Measurements from ENCODE around the gene FGF14. TPM values are rescaled to one million over a fixed set of nuclear protein-coding genes. Genes with fewer than 3 reads are reported as not detected.

FGF14 gene
- total and polyA plus RNA-seq, 2 of the 4 experiments (the other 2 are of a cell fraction), result under 0.01 TPM; not detected in 1

- no peak overlapping the region for H3K4ac ChIP-seq (ENCODE audit: low read depth, low read length)
- H3K9me1 ChIP-seq (ENCODE audit: insufficient read depth, low read length), result no peaks in the 10 kb centered on the region
- no peaks in the 10 kb centered on the region for H4K20me1 ChIP-seq (ENCODE audit: insufficient read depth, low read length)
- H3K9ac ChIP-seq (ENCODE audit: low read depth, low read length), result no peak overlapping the region
- no peak overlapping the region for H2BK15ac ChIP-seq (ENCODE audit: low read depth, low read length)
- no peak overlapping the region for H3K14ac ChIP-seq (replicated peaks; ENCODE audit: low read depth, low read length)
- dilution Hi-C loops (cut with HindIII; ENCODE audit: low sequenced_read_pairs, unreplicated experiment) (no loop called here), intact Hi-C loops (cut with micrococcal nuclease) (no loop called here), in situ Hi-C loops (cut with MboI; ENCODE audit: low sequenced_read_pairs) (no loop called here)
- no peak overlapping the region for H2AK5ac ChIP-seq (ENCODE audit: low read depth, low read length)
- no peaks in the 10 kb centered on the region for H3K4me1 ChIP-seq (ENCODE audit: control insufficient read depth, insufficient read depth, low read length)
- H4K8ac ChIP-seq (ENCODE audit: low read depth in 2 of 2, low read length in 2 of 2), result no peak overlapping the region
- ATAC-seq (ENCODE audit: low read depth), result no peak
- H2AFZ ChIP-seq (replicated peaks; ENCODE audit: low read length, poor library complexity), result no peak overlapping the region
- H3K4me3 ChIP-seq (ENCODE audit: insufficient read depth, low read depth, low read length), result no peak overlapping the region
- 63% methylated on average over 3 of the region's 4 CpGs; no CpG with 5 or more reads in 1 of the 2 experiments for WGBS, 2 experiments (ENCODE audit: extremely low coverage in 2 of 2, insufficient read length in 1 of 2)
- no peak overlapping the region for H4K5ac ChIP-seq (ENCODE audit: low read depth, low read length)
- H3K36me3 ChIP-seq (ENCODE audit: control insufficient read depth, insufficient read depth, low read length), result no peaks in the 10 kb centered on the region
- H3K27ac ChIP-seq (ENCODE audit: insufficient read depth, low read length), result no peak overlapping the region
- no peak overlapping the region for H2BK120ac ChIP-seq (ENCODE audit: low read depth, low read length)
- H3K9me3 ChIP-seq (ENCODE audit: control insufficient read depth, insufficient read depth, low read length), result peaks cover 2% of the 10 kb centered on the region; the same call in 1 of the 2 replicates
- H4K91ac ChIP-seq (ENCODE audit: insufficient read depth, low read depth, low read length), result no peak overlapping the region
- CTCF ChIA-PET, result no interaction called here
- no peak overlapping the region for H3K56ac ChIP-seq (ENCODE audit: extremely low read depth, insufficient read depth, low read length)
- H2BK5ac ChIP-seq (ENCODE audit: low read depth, low read length, poor library complexity, severe bottlenecking), result no peak overlapping the region
- H2BK20ac ChIP-seq (ENCODE audit: low read depth, low read length), result no peak overlapping the region
- H3K79me1 ChIP-seq (ENCODE audit: low read depth in 1 of 2, low read length in 2 of 2), result no peaks in the 10 kb centered on the region
- H2AK9ac ChIP-seq (replicated peaks; ENCODE audit: low read depth, low read length, poor library complexity), result no peak overlapping the region
- no TSS peak for BruUV-seq (replicated peaks)
- H3K4me2 ChIP-seq (ENCODE audit: low read depth, low read length), result no peak overlapping the region
- TF ChIP-seq MAZ (IDR thresholded peaks at IDR 0.05; ENCODE audit: borderline replicate concordance, low read depth, low read length) (no peak), BHLHE40 (IDR thresholded peaks at IDR 0.05; ENCODE audit: low read depth, low read length) (no peak), CEBPB (IDR thresholded peaks at IDR 0.05; ENCODE audit: low read depth, low read length) (no peak), RFX5 (IDR thresholded peaks at IDR 0.05; ENCODE audit: low read depth, low read length) (no peak), CHD1 (IDR thresholded peaks at IDR 0.05; ENCODE audit: low read depth, low read length) (no peak), ELK1 (IDR thresholded peaks at IDR 0.05; ENCODE audit: borderline replicate concordance, low read depth, low read length) (no peak), MAFK (IDR thresholded peaks at IDR 0.05; ENCODE audit: low read depth, low read length) (no peak), MXI1 (IDR thresholded peaks at IDR 0.05; ENCODE audit: borderline replicate concordance, low read depth, low read length) (no peak), RCOR1 (IDR thresholded peaks at IDR 0.05; ENCODE audit: insufficient replicate concordance, low read length) (no peak), POLR2A (IDR thresholded peaks at IDR 0.05; ENCODE audit: low read depth, low read length) (no peak), FOS (IDR thresholded peaks at IDR 0.05; ENCODE audit: low read depth, low read length) (no peak), RAD21 (IDR thresholded peaks at IDR 0.05; ENCODE audit: low read length) (no peak), NFE2L2 (IDR thresholded peaks at IDR 0.05; ENCODE audit: low read depth, low read length) (no peak), SMC3 (IDR thresholded peaks at IDR 0.05; ENCODE audit: low read depth, low read length) (no peak), CTCF (conservative IDR thresholded peaks at IDR 0.05; ENCODE audit: low read depth, low read length) (no peak), USF2 (IDR thresholded peaks at IDR 0.05; ENCODE audit: low read depth, low read length) (no peak)
- POLR2A ChIA-PET (ENCODE audit: unreplicated experiment), result no interaction called here
- no peaks in the 10 kb centered on the region for H3K27me3 ChIP-seq (ENCODE audit: control insufficient read depth, insufficient read depth, low read length)
- no peak for DNase-seq
- H3K18ac ChIP-seq (ENCODE audit: low read depth, low read length), result no peak overlapping the region
- no peak overlapping the region for H3K23ac ChIP-seq (ENCODE audit: low read depth, low read length)
Measured at GRCh38 chr13:102020611-102021216, 381.1 kb downstream of the FGF14 start.

Measured in IMR-90 (cell line).